ENCODE results near the gene GGT5.
"Not testable (repeated sequence)": the region's sequence is repeated elsewhere in the genome, so short reads cannot be mapped to it uniquely, and the experiment has no call there.

GGT5 gene

DNA sequence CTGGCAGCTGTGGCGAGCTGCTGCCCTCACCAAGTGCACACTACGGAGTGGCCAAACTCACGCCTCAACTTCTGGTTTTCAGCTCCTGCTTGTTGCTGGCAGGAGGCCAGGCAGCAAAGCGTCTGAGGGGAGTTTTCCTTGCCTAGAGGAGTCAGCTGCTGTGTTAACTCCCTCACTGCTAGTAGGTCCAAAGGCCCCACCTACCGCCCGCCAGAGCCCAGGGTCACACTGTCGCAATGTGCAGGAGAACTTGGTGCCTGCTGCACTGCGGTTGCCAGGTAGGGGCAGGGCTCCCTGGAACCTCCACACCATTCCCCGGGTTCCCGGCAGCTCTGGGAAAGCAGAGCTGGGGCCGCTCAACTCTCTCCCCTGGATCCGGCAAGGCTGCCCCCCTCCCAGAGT, at the start of gene GGT5:
TSS of gene GGT5 (minus strand) at position 53 of the 402 bp plus-strand sequence. CDS start 357 bp downstream, outside the sequence.
- not testable (repeated sequence) for DNase-seq

DNA sequence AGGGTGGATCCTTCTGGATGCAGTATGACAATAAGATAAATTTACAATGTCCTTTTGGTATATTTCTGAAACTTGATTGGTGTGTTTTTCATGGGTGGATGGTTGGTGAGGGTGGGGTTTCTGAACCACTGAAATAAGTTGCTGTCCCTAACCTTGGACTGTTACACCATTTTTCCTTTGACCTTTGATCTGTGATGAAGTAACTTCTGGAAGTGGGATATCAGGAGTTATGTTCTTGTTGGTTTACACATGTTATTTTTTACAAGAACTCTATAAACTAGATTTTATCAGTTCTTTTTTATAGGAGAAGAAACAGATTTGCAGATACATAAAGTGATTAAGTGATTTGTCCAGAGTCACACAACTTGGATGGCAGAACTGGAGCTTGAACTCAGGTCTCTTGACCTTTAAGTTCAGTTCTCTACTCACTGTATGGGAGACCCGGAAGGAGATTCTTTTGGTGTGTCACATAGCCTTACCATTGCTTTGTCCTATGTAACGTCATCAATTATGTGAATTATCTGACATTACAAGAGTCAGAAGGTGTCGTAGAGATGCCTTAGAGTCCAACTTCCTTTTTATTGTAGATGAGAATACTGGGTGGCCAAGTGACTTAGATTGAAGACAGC, 47.4 kb upstream of the GGT5 start:
- DNase-seq = not testable (repeated sequence)

DNA sequence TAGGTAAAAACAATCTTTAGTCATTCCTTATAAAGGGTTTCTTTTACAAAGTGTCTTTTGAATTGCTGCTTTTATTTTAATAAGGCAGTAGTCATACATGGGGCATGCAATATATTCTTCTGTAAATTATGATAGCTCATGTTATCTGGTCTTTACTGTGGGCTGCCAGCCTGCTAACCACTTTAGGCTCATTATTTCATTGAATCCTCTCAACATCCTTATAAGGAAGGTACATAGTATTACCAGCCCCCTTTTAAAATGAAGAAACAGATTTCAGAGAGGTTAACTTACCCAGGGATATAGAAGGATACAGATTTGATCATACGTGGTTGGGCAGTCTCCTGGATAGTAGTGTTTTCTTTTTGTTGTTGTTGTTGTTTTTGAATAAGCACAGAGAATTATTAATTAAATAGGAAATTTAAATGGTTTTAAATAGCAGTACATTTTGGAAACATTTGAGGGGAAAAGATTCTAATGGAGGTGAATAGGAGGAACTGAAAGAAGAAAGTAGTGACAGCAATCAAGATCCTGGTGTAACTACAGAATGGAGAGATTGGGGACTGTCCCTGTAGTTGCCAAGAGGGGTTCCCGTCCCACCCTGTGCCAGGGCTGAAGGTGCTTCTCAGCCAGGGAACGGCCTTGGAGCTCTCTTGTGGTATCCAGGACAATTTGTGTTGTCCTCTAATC, 46.8 kb upstream of the GGT5 start:
- no peak for DNase-seq

DNA sequence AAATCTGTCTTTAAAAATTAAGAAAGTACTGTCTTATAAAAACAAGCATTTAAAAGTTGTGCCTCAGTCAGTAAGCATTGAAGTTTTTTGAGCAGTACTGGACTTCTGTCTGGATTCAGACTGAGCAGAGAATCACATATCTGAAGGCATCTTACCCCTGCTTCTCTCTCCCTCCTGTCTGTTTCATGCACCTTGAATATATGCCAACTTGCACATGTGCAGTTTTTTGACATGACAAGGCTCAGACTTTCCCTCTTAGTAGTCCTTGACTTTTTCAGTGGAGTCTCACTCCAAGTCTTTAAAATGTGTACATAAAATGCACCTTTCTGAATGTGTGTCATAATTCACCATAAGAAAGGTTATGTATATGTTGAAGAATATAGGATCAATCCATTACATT, 45.6 kb upstream of the GGT5 start:
- no peak for DNase-seq

- no peak for DNase-seq
Measured at GRCh38 chr22:24289741-24290163, 44.9 kb upstream of the GGT5 start.

- DNase-seq = no peak
Measured at GRCh38 chr22:24289114-24289513, 44.2 kb upstream of the GGT5 start.

DNA sequence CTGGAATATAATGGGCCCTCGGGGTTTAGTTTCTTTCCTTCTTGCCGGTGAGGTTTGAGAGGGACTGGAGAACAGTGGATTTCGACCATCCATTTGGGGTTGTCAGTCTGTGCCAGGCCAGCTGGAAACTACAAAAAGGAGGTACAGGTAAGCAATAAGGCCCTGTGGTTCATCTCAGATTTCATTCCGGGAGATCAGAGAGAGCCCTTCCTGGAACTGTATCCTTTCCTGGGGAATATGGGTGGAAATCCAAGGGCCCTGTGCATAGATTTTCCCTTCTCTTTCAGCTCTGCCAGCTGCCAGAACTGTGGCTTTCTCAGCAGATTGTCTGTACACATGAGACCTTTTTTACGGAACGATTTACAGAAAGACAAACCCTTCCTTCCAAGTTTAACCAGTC, 42.9 kb upstream of the GGT5 start:
- not testable (repeated sequence) for DNase-seq

- DNase-seq = not testable (repeated sequence)
Measured at GRCh38 chr22:24287212-24287611, 42.3 kb upstream of the GGT5 start.

DNA sequence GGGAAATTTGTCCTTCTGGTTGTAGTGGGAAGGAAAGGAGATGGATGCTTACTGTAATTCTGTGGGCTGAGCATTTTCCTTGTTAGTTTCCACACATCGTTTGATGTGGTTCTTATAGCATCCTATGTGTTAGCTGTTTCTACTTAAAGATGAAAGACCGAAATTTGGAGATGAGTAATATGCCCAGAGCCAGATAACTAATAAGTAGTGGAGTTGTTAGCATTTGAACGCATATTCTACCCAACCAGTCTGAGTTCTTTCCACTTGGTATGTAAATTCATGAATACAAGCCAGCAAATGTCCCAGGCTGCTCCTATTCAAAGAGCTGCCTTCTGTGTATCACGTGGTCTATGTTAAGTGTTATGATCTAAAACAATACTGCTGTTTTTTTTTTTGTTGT, 40.4 kb upstream of the GGT5 start:
- DNase-seq = no peak

- no peak for DNase-seq
Measured at GRCh38 chr22:24284747-24285203, 39.9 kb upstream of the GGT5 start.

GRCh38 chr22:24282401-24282800, 37.5 kb upstream of the GGT5 start:
- no peak for DNase-seq

GRCh38 chr22:24280363-24280762, 35.5 kb upstream of the GGT5 start:
- DNase-seq = not testable (repeated sequence)

GRCh38 chr22:24274696-24275405, 30.0 kb upstream of the GGT5 start:
- DNase-seq = not testable (repeated sequence)

DNA sequence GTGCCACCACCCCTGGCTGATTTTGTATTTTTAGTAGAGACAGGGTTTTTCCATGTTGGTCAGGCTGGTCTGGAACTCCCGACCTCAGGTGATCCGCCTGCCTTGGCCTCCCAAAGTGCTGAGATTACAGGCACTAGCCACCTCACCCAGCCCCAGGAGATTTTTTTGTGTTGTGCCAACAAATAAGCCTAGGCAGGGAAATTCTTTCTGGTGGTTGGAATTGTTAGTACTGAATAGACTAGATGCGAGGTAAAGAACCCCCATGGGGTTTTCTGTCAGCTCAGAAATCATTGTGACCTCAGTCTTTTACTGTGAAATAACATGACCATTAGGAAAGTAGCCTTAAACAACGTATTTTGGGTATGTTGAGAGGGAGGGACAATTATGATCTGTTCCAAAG, 29.0 kb upstream of the GGT5 start:
- DNase-seq = not testable (repeated sequence)

GRCh38 chr22:24273031-24273430, 28.1 kb upstream of the GGT5 start:
- DNase-seq = not testable (repeated sequence)

GRCh38 chr22:24271386-24271854, 26.5 kb upstream of the GGT5 start:
- no peak for DNase-seq

DNA sequence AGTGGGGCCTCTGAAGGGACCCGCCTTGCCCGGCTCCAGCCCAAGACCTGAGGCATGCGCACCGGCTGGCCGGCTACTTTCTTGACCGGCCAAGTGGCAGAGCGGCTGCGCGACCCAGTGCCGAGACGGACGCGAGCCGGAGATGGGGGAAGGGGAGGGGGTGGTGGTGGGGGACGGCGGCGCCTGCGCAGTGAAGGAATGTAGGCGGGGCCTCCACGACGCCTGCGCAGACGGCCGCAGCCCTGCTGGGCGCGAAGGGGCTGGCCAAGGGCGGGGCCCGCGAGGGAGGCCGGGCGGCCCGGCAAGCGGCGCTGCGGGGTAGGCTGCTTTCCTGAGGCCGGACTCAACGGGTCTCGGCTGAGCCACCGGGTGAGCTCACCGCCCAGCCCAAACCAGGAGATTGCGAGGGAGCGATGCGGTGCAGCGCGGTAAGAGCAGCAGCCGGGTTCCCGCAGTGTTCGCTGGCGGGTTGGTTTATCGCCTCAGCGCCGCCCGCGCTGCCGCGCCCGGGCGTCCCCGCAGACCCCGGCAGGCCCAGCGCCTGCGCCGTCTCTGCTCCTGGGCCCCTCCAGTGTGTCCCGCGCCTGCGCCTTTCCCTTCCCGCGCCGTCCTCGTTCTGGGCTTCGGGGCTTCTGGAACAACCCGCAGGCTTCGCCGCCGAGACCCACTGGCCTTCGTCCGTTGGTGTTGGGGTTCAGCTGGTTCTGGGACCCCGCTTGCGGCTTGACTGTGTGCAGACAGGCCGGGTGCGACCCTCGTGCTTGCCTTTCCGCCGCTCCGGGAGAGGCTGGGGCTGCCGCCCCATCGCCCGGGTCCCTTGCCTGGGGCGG, 25.9 kb upstream of the GGT5 start, which contains the start of gene SPECC1L:
TSS of gene SPECC1L (plus strand) at position 276 of the 830 bp plus-strand sequence. CDS start 31,401 bp downstream, outside the sequence.
- peak; percentile 84 for DNase-seq

DNA sequence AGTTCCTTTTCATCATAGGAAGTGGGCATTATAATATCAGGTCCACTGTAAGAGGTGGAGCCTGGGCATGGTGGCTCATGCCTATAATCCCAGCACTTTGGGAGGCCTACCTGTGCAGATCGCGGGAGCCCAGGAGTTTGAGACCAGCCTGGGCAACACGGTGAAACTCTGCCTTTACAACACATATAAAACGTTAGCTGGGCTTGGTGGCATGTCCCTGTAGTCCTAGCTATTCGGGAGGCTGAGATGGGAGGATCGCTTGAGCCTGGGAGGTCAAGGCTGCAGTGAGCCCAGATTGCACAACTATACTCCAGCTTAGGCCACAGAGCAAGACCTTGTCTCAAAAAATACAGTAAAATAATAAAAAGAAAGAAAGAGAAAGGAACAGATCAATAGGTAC, 21.6 kb upstream of the GGT5 start:
- not testable (repeated sequence) for DNase-seq

DNA sequence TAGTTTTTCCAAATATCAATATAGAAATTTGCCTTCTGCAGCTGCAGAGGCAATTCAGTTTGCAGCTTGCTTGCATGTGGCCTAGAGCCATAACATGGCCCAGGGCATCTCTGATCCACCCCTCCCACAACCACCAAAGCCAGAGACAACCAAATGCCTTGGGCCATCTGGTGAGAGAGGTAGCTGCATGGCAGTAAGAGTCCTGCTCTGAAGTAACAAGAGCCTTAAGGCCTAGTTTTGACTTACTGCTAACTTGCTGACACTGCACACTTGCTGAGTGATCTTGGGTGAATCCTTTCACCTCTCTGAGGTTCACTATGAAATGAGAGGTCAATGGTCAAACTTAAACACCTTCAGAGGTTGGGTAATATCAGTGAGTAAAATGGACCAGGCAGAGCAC, 20.9 kb upstream of the GGT5 start:
- no peak for DNase-seq

- not testable (repeated sequence) for DNase-seq
Measured at GRCh38 chr22:24264329-24264896, 19.5 kb upstream of the GGT5 start.

- not testable (repeated sequence) for DNase-seq
Measured at GRCh38 chr22:24263479-24263878, 18.6 kb upstream of the GGT5 start.

- DNase-seq = not testable (repeated sequence)
Measured at GRCh38 chr22:24262185-24262749, 17.4 kb upstream of the GGT5 start.
